Measurements from ENCODE around the gene ARL14.

DNA sequence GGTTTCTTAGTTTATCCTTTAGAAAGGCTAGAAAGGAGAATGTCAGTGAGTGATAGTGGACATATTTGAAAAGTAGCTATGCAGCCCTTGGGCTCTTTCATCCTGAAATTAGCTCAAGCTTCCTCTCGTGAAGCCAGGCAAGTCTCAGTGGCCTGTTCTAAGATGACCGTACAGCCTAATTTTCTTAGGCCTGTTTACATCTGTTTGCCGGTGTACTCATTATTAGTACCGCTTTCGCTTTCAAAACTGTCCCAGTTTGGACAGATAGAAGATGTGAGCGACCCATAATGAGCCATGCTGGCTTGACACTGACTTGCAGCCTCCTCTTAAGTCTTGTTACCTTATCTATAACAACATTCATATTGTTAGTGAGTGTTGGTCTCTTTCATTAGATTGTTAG, 5.7 kb upstream of the ARL14 start:
- TF ChIP-seq SUZ12 (IDR thresholded peaks at IDR 0.05; ENCODE audit: extremely low read depth, insufficient read depth, insufficient read length), result no peak
- TF ChIP-seq YY1 (IDR thresholded peaks at IDR 0.05; ENCODE audit: insufficient read depth, insufficient read length), result no peak

All from NT2/D1 (cell line).